Frontal cortex (tissue), 4 donors: ENCODE measurements around the gene NDFIP1. TPM values are rescaled to one million over a fixed set of nuclear protein-coding genes. Genes with fewer than 3 reads are reported as not detected.
"Not testable (repeated sequence)": the region's sequence is repeated elsewhere in the genome, so short reads cannot be mapped to it uniquely, and the experiment has no call there.

Experiments used
- DNase-seq, 2 donors: peaks; one replicate each; pipeline ENCODE4 v3.0.0; 2012; ENCODE audit warnings: low spot score in 2 of 2
- FAIRE-seq: peaks from 2 replicates; lab custom pipeline; 2012; peaks lifted over from hg19 to GRCh38; lab: Jason Lieb, UNC
- total RNA-seq: library from RNA; depleted of rRNA; stranded (reverse); fragments of >200 nt; gene quantifications from one replicate; pipeline ENCODE4 v1.2.3, GENCODE V29; 2014
- donor health status: control.
- donor health status: control.
- donor health status: control.

NDFIP1 gene
- total RNA-seq, 1 donor from 2014 or later: 115 TPM

- FAIRE-seq (no peak), DNase-seq (no peak)
Observed at GRCh38 chr5:142149363-142149762, 40.8 kb downstream of the NDFIP1 start.

DNA sequence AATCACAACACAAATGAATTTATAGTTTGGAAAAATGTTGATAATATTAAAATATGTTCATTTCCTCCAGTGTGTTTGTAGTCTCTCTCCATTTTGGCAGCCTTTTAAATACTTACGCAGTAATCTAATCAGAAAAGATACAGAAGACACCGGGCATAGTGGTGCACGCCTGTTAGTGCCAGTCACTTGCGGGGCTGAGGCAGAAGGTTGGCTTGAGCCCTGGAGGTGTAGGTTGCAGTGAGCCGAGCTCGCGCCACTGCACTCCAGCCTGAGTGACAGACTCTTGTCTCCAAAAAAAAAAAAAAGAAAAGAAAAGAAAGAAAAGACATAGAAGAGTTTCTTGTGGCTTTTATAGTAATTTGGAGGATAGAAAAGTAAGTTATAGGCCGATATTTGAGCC is 41.9 kb downstream of the NDFIP1 start:
- no peak for FAIRE-seq
- no peak for DNase-seq

GRCh38 chr5:142151436-142152383 is 43.1 kb downstream of the NDFIP1 start:
- peak; percentile 54 for FAIRE-seq
- DNase-seq: peak in 1 of 2 donors; percentile 25

- FAIRE-seq: no peak
Observed at GRCh38 chr5:142152384-142152732, 43.8 kb downstream of the NDFIP1 start.

DNA sequence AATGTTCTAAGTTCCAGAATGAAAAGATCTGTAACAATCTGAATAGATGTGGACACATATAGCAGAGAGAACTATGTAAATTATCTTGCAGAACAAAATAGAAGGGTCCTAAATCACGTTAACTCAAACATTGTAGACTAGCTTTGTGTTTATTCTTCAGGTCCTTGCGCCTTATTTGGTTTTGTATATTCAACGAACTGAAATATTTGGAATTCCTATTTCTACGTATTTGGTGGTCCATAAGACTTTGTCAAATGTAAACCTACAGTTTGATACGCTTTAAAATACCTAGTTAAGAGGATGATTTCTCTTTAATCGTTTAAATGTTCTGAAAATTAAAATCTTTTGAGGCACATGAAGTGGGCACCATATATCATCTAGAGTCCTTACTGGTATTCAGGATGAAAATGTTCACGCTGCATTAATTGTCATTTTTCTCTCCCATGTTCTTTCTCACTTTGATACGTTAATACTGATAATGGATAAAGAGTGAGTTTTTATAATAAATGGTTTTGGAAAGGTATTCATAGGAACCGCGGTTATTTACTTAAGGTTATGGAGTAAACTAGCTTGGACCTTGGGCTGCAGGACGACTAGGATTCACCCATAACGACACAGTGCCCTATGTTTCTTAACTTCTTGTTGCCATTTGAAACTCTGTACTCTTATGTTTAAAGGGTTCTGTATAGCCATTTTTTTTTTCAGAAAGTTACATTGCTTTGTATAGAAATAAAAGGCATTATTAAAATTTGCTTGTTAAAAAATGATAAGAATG is 45.3 kb downstream of the NDFIP1 start:
- FAIRE-seq (no peak), DNase-seq (no peak)

More at GRCh38 chr5:142152384-142152732, 43.8 kb downstream of the NDFIP1 start:
- DNase-seq: no peak

DNA sequence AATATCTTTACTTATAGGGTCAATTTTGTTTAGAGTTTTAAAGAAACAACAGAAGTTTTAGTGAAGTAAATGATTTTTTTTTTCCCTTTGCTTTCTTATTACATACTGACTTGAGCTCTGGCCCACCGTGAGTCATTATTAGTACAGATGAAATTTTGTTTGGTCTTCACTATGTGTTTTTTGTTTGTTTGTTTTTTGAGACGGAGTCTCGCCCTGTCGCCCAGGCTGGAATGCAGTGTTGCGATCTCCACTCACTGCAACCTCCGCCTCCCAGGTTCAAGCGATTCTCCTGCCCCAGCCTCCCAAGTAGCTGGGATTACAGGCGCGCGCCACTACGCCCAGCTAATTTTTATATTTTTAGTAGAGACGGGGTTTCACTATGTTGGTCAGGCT is 45.9 kb downstream of the NDFIP1 start:
- FAIRE-seq: not testable (repeated sequence)

GRCh38 chr5:142156839-142157463 is 48.4 kb downstream of the NDFIP1 start:
- DNase-seq (no peak), FAIRE-seq (no peak)

More for the DNA sequence above, 45.9 kb downstream of the NDFIP1 start:
- not testable (repeated sequence) for DNase-seq

GRCh38 chr5:142159354-142159753 is 50.8 kb downstream of the NDFIP1 start:
- FAIRE-seq: no peak
- DNase-seq: no peak

DNA sequence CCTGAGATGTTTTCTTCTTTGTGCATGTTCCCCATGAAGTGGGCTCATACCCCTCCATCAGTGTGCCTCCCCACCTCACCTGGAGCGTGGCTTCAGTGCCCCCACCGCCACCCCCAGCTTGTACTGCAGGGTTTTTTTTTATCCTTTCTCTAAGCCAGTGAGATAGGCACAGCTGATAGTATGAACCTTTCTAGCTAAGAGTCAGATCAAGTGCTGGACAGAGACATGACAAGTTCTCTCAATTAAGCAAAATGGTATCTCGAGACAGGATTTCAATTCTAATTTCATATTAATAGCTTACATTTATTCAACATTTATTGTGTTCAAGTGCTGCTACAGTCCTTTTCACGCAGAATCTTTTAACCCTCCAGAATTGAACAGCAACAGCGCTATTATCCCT is 55.7 kb downstream of the NDFIP1 start:
- DNase-seq: no peak
- no peak for FAIRE-seq

- no peak for DNase-seq
- no peak for FAIRE-seq
Observed at GRCh38 chr5:142166754-142167153, 58.2 kb downstream of the NDFIP1 start.

- DNase-seq (no peak), FAIRE-seq (no peak)
Observed at GRCh38 chr5:142167458-142167857, 58.9 kb downstream of the NDFIP1 start.

DNA sequence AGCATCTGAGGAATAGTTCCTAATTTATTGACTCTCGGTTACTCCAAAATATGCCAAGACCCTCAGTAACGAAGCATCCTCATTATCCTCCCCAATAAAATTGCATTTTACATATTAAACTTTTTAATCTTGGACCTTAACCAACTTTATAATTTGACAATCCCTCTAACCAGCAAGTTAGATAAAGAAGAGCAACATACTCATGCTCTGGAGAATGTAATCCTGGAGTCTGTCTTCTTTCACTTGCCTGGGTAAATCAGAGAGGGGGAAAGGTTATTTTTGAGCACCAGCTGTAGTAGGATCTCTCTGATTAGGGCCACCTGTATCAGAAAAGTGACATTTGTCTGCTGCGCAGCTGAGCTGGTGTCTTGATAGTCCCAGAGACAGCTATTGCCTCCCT is 59.8 kb downstream of the NDFIP1 start:
- FAIRE-seq (no peak), DNase-seq (no peak)

- DNase-seq (no peak), FAIRE-seq (no peak)
Observed at GRCh38 chr5:142170254-142170953, 61.8 kb downstream of the NDFIP1 start.

GRCh38 chr5:142171270-142171669 is 62.7 kb downstream of the NDFIP1 start:
- FAIRE-seq (no peak), DNase-seq (no peak)

- FAIRE-seq (no peak), DNase-seq (no peak)
Observed at GRCh38 chr5:142175039-142175438, 66.5 kb downstream of the NDFIP1 start.

- FAIRE-seq (no peak), DNase-seq (no peak)
Observed at GRCh38 chr5:142175461-142176142, 67.0 kb downstream of the NDFIP1 start.

DNA sequence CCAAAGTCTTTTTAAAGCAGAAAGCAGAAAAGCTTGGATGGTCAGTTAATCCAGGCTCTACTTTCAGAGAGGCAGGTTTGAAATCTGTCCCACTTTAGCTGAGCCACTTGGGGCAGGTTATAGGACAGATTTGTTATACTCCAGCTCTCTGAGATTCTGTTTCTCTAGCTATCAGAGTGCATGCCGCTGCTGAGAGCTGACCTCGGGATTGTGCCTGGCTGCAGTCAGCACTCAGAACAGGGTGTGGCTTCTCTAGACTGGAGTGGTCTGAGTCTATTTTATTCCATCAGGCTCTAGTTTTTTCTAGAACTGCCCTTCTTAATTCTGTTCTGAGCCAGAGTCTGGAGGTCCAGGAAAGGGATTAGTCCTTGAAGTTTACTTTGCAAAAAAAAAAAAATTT is 67.7 kb downstream of the NDFIP1 start:
- DNase-seq: no peak

GRCh38 chr5:142178651-142179050 is 70.1 kb downstream of the NDFIP1 start:
- FAIRE-seq (no peak), DNase-seq (no peak)

More for the DNA sequence above, 67.7 kb downstream of the NDFIP1 start:
- no peak for FAIRE-seq

DNA sequence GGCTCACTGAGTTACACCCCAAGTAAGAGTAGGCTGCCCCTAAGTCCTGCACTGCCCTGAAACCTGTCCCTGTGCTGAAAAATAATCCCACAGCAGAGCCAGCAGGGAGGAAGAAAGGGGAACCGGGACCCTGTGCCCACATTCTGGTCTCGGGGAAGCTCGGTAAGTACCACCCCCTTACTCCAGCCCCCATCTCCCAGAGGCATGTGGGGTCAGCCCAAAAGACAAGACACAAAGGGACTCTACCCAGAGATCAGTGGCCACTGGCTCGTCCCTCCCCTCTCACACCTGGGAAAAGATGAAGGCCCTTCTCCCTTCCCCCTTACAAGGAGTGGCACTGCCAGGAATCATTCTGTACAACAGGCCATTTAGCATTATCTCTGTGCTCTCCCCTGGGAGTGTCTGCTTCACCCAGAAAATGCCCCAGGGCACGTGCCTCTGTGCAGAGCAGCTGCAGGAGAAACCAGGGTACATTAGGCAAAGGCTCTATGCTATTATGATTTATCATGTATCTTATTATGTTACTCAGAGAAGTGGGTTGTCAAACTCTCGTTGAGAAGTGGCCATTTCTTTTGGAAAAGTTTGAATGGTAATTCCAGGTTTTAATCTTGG is 71.3 kb downstream of the NDFIP1 start:
- FAIRE-seq: no peak
- no peak for DNase-seq
